GM23338 (cell line): ENCODE data around the gene ANKRD13C. TPM values are rescaled to one million over a fixed set of nuclear protein-coding genes. Genes with fewer than 3 reads are reported as not detected.

Experiments
- ATAC-seq: fragments of 200-7000 bp; cut with Tn5 transposase; 3 replicates; pipeline ENCODE4 v1.9.1; 2020
- DNase-seq: peaks from one replicate; pipeline ENCODE4 v3.0.0-alpha.2; 2015; ENCODE audit warnings: low spot score
- H2AFZ ChIP-seq: fragments of 200-600 bp; sonication (generic); 2 replicates; pipeline ENCODE4 v1.8.0; 2016; ENCODE audit warnings: antibody characterized with exemption, mild to moderate bottlenecking, moderate library complexity
- H3F3A ChIP-seq: fragments of 200-600 bp; sonication (generic); replicated peaks from 2 replicates; pipeline ENCODE4 v1.8.0; 2017; ENCODE audit warnings: antibody characterized with exemption, mixed run types, low read depth
- H3K27ac ChIP-seq: fragments of 200-600 bp; sonication (generic); 2 replicates; pipeline ENCODE4 v1.6.1; 2016; ENCODE audit warnings: low read depth
- H3K27me3 ChIP-seq: fragments of 200-600 bp; sonication (generic); 2 replicates; pipeline ENCODE4 v1.8.0; 2016; ENCODE audit warnings: mild to moderate bottlenecking, mixed run types, moderate library complexity; ENCODE audit not compliant: insufficient read depth
- H3K36me3 ChIP-seq: fragments of 200-600 bp; sonication (generic); 2 replicates; pipeline ENCODE4 v1.8.0; 2016; ENCODE audit warnings: mild to moderate bottlenecking; ENCODE audit not compliant: insufficient read depth
- H3K4me1 ChIP-seq: fragments of 200-600 bp; sonication (generic); 2 replicates; pipeline ENCODE4 v1.8.0; 2016; ENCODE audit warnings: mild to moderate bottlenecking, moderate library complexity; ENCODE audit not compliant: insufficient read depth
- H3K4me2 ChIP-seq: fragments of 200-600 bp; sonication (generic); 2 replicates; pipeline ENCODE4 v1.7.1; 2017; ENCODE audit warnings: mixed run types
- H3K4me3 ChIP-seq: fragments of 200-600 bp; sonication (generic); 2 replicates; pipeline ENCODE4 v1.6.1; 2016; ENCODE audit warnings: mixed run types
- H3K79me2 ChIP-seq: fragments of 200-600 bp; sonication (generic); replicated peaks from 2 replicates; pipeline ENCODE4 v1.8.0; 2017; ENCODE audit warnings: mild to moderate bottlenecking; ENCODE audit not compliant: insufficient read depth
- H3K9me2 ChIP-seq: fragments of 200-600 bp; sonication (generic); 2 replicates; pipeline ENCODE4 v1.8.0; 2017; ENCODE audit not compliant: insufficient read depth
- H4K20me1 ChIP-seq: fragments of 200-600 bp; sonication (generic); replicated peaks from 2 replicates; pipeline ENCODE4 v1.8.0; 2017; ENCODE audit warnings: mild to moderate bottlenecking; ENCODE audit not compliant: insufficient read depth
- H3K27ac Mint-ChIP-seq: 2 replicates; pipeline ENCODE4 v1.8.0; 2020; ENCODE audit warnings: inconsistent platforms, mild to moderate bottlenecking, moderate library complexity, mixed read lengths
- H3K27me3 Mint-ChIP-seq: 3 replicates; pipeline ENCODE4 v1.8.0; 2022; ENCODE audit warnings: low read depth, mild to moderate bottlenecking, moderate library complexity, mixed read lengths, inconsistent platforms; ENCODE audit not compliant: insufficient read depth, poor library complexity
- H3K36me3 Mint-ChIP-seq: 3 replicates; pipeline ENCODE4 v1.8.0; 2021; ENCODE audit warnings: low read depth, mild to moderate bottlenecking, inconsistent platforms, moderate library complexity, mixed read lengths
- H3K4me1 Mint-ChIP-seq: 3 replicates; pipeline ENCODE4 v1.8.0; 2020; ENCODE audit warnings: mild to moderate bottlenecking, inconsistent platforms, mixed read lengths
- H3K4me3 Mint-ChIP-seq: 3 replicates; pipeline ENCODE4 v1.8.0; 2021; ENCODE audit warnings: moderate library complexity, mild to moderate bottlenecking, inconsistent platforms, mixed read lengths
- H3K9me3 Mint-ChIP-seq: 3 replicates; pipeline ENCODE4 v1.8.0; 2020; ENCODE audit warnings: moderate library complexity, mild to moderate bottlenecking, inconsistent platforms, mixed read lengths
- EZH2 ChIP-seq: fragments of 200-600 bp; sonication (generic); IDR thresholded peaks from one replicate; pipeline ENCODE4 v1.8.0; 2017; ENCODE audit warnings: antibody characterized with exemption, mild to moderate bottlenecking, low read depth; ENCODE audit not compliant: unreplicated experiment
- EZH2phosphoT487 ChIP-seq: fragments of 200-600 bp; sonication (generic); IDR thresholded peaks from one replicate; pipeline ENCODE4 v1.8.1; 2018; ENCODE audit warnings: antibody characterized with exemption; ENCODE audit not compliant: unreplicated experiment
- JUNB ChIP-seq: IDR thresholded peaks from one replicate; pipeline ENCODE4 v1.6.1; 2016; ENCODE audit warnings: antibody characterized with exemption; ENCODE audit not compliant: unreplicated experiment
- NANOG ChIP-seq: IDR thresholded peaks from 2 replicates; pipeline ENCODE4 v1.6.1; 2016; ENCODE audit warnings: antibody characterized with exemption, borderline replicate concordance
- polyA plus RNA-seq: library from polyadenylated mRNA; unstranded; fragments of >200 nt; fragmentation: Nextera tagmentation; extraction: Ambion mirVana; gene quantifications from 2 replicates; pipeline ENCODE4 v1.2.1, GENCODE V29; 2016
- total RNA-seq: library from RNA; depleted of rRNA; stranded (reverse); fragments of >200 nt; shearing (Covaris generic); gene quantifications from 2 replicates; pipeline ENCODE4 v1.2.3, GENCODE V29; 2014
- TF ChIP-seq, protein P1 (sequence below): fragments of 250-450 bp; sonication (Bioruptor Pico); IDR thresholded peaks from 2 replicates; pipeline ENCODE4 v1.5.0; 2020; ENCODE audit warnings: mild to moderate bottlenecking, moderate library complexity
- TF ChIP-seq, protein P2 (sequence below): IDR thresholded peaks from 2 replicates; pipeline ENCODE4 v1.6.1; 2016; ENCODE audit warnings: antibody characterized with exemption

The ANKRD13C gene
- total and polyA plus RNA-seq, 2 experiments from 2014 or later = 12.3 to 32.5 TPM

DNA sequence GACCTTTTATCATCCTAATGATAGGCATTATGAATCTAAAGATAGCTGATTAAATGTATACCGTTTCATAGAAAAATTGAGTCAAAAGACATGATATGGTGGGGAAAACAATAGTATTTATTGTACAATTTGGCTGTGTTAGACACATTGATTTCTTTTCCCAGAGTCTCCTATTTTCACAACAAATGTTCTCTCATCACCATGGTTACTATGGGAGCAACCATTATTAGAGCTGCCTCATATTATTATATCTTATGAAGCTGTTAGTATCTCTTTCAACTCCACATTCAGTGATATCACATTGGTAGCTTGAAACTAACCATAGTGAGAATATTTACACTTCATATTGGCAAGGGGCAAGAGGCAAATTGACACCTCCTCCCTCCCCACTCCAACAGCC is 45.8 kb upstream of the ANKRD13C start (continued):
- TF ChIP-seq, protein P1, sequence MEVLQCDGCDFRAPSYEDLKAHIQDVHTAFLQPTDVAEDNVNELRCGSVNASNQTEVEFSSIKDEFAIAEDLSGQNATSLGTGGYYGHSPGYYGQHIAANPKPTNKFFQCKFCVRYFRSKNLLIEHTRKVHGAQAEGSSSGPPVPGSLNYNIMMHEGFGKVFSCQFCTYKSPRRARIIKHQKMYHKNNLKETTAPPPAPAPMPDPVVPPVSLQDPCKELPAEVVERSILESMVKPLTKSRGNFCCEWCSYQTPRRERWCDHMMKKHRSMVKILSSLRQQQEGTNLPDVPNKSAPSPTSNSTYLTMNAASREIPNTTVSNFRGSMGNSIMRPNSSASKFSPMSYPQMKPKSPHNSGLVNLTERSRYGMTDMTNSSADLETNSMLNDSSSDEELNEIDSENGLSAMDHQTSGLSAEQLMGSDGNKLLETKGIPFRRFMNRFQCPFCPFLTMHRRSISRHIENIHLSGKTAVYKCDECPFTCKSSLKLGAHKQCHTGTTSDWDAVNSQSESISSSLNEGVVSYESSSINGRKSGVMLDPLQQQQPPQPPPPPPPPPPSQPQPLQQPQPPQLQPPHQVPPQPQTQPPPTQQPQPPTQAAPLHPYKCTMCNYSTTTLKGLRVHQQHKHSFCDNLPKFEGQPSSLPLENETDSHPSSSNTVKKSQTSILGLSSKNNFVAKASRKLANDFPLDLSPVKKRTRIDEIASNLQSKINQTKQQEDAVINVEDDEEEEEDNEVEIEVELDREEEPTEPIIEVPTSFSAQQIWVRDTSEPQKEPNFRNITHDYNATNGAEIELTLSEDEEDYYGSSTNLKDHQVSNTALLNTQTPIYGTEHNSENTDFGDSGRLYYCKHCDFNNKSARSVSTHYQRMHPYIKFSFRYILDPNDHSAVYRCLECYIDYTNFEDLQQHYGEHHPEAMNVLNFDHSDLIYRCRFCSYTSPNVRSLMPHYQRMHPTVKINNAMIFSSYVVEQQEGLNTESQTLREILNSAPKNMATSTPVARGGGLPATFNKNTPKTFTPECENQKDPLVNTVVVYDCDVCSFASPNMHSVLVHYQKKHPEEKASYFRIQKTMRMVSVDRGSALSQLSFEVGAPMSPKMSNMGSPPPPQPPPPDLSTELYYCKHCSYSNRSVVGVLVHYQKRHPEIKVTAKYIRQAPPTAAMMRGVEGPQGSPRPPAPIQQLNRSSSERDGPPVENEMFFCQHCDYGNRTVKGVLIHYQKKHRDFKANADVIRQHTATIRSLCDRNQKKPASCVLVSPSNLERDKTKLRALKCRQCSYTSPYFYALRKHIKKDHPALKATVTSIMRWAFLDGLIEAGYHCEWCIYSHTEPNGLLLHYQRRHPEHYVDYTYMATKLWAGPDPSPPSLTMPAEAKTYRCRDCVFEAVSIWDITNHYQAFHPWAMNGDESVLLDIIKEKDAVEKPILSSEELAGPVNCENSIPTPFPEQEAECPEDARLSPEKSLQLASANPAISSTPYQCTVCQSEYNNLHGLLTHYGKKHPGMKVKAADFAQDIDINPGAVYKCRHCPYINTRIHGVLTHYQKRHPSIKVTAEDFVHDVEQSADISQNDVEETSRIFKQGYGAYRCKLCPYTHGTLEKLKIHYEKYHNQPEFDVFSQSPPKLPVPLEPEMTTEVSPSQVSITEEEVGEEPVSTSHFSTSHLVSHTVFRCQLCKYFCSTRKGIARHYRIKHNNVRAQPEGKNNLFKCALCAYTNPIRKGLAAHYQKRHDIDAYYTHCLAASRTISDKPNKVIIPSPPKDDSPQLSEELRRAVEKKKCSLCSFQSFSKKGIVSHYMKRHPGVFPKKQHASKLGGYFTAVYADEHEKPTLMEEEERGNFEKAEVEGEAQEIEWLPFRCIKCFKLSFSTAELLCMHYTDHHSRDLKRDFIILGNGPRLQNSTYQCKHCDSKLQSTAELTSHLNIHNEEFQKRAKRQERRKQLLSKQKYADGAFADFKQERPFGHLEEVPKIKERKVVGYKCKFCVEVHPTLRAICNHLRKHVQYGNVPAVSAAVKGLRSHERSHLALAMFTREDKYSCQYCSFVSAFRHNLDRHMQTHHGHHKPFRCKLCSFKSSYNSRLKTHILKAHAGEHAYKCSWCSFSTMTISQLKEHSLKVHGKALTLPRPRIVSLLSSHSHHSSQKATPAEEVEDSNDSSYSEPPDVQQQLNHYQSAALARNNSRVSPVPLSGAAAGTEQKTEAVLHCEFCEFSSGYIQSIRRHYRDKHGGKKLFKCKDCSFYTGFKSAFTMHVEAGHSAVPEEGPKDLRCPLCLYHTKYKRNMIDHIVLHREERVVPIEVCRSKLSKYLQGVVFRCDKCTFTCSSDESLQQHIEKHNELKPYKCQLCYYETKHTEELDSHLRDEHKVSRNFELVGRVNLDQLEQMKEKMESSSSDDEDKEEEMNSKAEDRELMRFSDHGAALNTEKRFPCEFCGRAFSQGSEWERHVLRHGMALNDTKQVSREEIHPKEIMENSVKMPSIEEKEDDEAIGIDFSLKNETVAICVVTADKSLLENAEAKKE (CRISPR knock-in tag) = no peak

DNA sequence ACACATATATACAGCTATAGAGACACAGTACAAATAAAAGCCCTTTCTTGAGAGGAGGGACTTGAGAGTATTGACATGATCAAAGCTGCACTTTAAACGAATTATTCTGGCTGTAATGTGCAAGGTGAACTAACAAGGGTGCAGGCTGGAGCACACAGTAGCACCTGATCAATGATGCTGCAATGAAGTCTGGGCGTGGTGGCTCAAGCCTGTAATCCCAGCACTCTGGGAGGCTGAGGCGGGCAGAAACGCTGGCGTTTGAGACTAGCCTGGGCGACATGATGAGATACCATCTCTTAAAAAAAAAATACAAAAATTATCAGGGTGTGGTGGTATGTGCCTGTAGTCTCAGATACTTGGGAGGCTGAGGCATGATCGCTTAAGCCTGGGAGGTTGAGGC is 42.5 kb upstream of the ANKRD13C start:
- Histone ChIP-seq H3K27ac (no peak overlapping the region), H3K4me2 (no peak overlapping the region), H3K9me2 (no peaks in the 10 kb centered on the region), H3K4me1 (no peaks in the 10 kb centered on the region), H3F3A (no peaks in the 10 kb centered on the region), H3K4me3 (no peak overlapping the region), H4K20me1 (no peaks in the 10 kb centered on the region), H2AFZ (no peak overlapping the region), H3K36me3 (no peaks in the 10 kb centered on the region), H3K27me3 (no peaks in the 10 kb centered on the region), H3K79me2 (no peaks in the 10 kb centered on the region)
- no peak for DNase-seq
- Mint-ChIP-seq H3K4me3 (no peak overlapping the region), H3K4me1 (no peaks in the 10 kb centered on the region), H3K9me3 (no peaks in the 10 kb centered on the region), H3K36me3 (no peaks in the 10 kb centered on the region), H3K27me3 (peaks cover 10% of the 10 kb centered on the region), H3K27ac (no peak overlapping the region)
- no peak for ATAC-seq
- TF ChIP-seq EZH2phosphoT487 (no peak), EZH2 (no peak), NANOG (no peak), JUNB (no peak)
- TF ChIP-seq, protein P2, sequence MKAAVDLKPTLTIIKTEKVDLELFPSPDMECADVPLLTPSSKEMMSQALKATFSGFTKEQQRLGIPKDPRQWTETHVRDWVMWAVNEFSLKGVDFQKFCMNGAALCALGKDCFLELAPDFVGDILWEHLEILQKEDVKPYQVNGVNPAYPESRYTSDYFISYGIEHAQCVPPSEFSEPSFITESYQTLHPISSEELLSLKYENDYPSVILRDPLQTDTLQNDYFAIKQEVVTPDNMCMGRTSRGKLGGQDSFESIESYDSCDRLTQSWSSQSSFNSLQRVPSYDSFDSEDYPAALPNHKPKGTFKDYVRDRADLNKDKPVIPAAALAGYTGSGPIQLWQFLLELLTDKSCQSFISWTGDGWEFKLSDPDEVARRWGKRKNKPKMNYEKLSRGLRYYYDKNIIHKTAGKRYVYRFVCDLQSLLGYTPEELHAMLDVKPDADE = no peak
- TF ChIP-seq, protein P1 (CRISPR knock-in tag) = no peak
